IPS-15b (cell line): Measurements from ENCODE around the gene PI4KB.

ENCODE experiments used
- H3K27me3 ChIP-seq: one replicate; pipeline ENCODE4 v1.6.1; 2013; ENCODE audit warnings: low read length; ENCODE audit not compliant: control insufficient read depth, insufficient read depth
- H3K36me3 ChIP-seq: one replicate; pipeline ENCODE4 v1.6.1; 2013; ENCODE audit warnings: low read length; ENCODE audit not compliant: control insufficient read depth, insufficient read depth
- H3K4me1 ChIP-seq: one replicate; pipeline ENCODE4 v1.6.1; 2013; ENCODE audit warnings: mild to moderate bottlenecking, low read length; ENCODE audit not compliant: control insufficient read depth, insufficient read depth
- H3K4me3 ChIP-seq: one replicate; pipeline ENCODE4 v1.5.1; 2013; ENCODE audit warnings: low read depth, low read length
- H3K9ac ChIP-seq: one replicate; pipeline ENCODE4 v1.6.1; 2013; ENCODE audit warnings: low read depth, mild to moderate bottlenecking, low read length
- H3K9me3 ChIP-seq: one replicate; pipeline ENCODE4 v1.6.1; 2013; ENCODE audit warnings: mild to moderate bottlenecking, low read length; ENCODE audit not compliant: control insufficient read depth, insufficient read depth

Gene PI4KB

GRCh38 chr1:151254217-151255213 lies 72.7 kb downstream of the PI4KB start, which contains the start of gene PSMD4:
Gene PSMD4, plus strand, starts transcription at chr1:151254734. Its CDS starts 49 bp downstream, at chr1:151254783.
- peak within 1 kb of the TSS; percentile 96 for H3K9ac ChIP-seq
- peak within 1 kb of the TSS; percentile 93 for H3K4me3 ChIP-seq
- H3K27me3 ChIP-seq = no peaks in the 10 kb centered on the region
- H3K9me3 ChIP-seq = no peaks in the 10 kb centered on the region
- no peaks in the 10 kb centered on the region for H3K4me1 ChIP-seq
- H3K36me3 ChIP-seq = peaks cover 2% of the 10 kb centered on the region

- Histone ChIP-seq H3K9ac (no peak overlapping the region), H3K9me3 (no peaks in the 10 kb centered on the region), H3K36me3 (peaks cover 11% of the 10 kb centered on the region), H3K4me1 (no peaks in the 10 kb centered on the region), H3K27me3 (no peaks in the 10 kb centered on the region), H3K4me3 (no peak overlapping the region)
Observed at GRCh38 chr1:151251656-151252470, 75.4 kb downstream of the PI4KB start.

- no peak overlapping the region for H3K4me3 ChIP-seq
- no peak overlapping the region for H3K9ac ChIP-seq
- no peaks in the 10 kb centered on the region for H3K4me1 ChIP-seq
- no peaks in the 10 kb centered on the region for H3K27me3 ChIP-seq
- H3K9me3 ChIP-seq = no peaks in the 10 kb centered on the region
- H3K36me3 ChIP-seq = peaks cover 41% of the 10 kb centered on the region
Observed at GRCh38 chr1:151246786-151247185, 80.4 kb downstream of the PI4KB start.

GRCh38 chr1:151243683-151244216 lies 83.5 kb downstream of the PI4KB start:
- H3K27me3 ChIP-seq = no peaks in the 10 kb centered on the region
- no peaks in the 10 kb centered on the region for H3K4me1 ChIP-seq
- no peak overlapping the region for H3K9ac ChIP-seq
- H3K36me3 ChIP-seq = peaks cover 53% of the 10 kb centered on the region
- no peak overlapping the region for H3K4me3 ChIP-seq
- no peaks in the 10 kb centered on the region for H3K9me3 ChIP-seq

GRCh38 chr1:151242442-151242841 lies 84.8 kb downstream of the PI4KB start:
- Histone ChIP-seq H3K36me3 (peaks cover 57% of the 10 kb centered on the region), H3K9me3 (no peaks in the 10 kb centered on the region), H3K4me3 (no peak overlapping the region), H3K9ac (no peak overlapping the region), H3K4me1 (no peaks in the 10 kb centered on the region), H3K27me3 (no peaks in the 10 kb centered on the region)
